Hepatocyte (in vitro differentiated cells): ENCODE measurements around the gene GPHN. TPM values are rescaled to one million over a fixed set of nuclear protein-coding genes. Genes with fewer than 3 reads are reported as not detected.

Experiments
- DNase-seq: peaks from one replicate; pipeline ENCODE4 v3.0.0-alpha.2; 2016; ENCODE audit warnings: low spot score
- H2AFZ ChIP-seq: fragments of 200-600 bp; sonication (generic); 2 replicates; pipeline ENCODE4 v1.6.0; 2016; ENCODE audit warnings: antibody characterized with exemption, mild to moderate bottlenecking
- H3K27ac ChIP-seq: fragments of 200-600 bp; sonication (generic); 2 replicates; pipeline ENCODE4 v1.5.1; 2016; ENCODE audit warnings: mild to moderate bottlenecking
- H3K27me3 ChIP-seq: fragments of 200-600 bp; sonication (generic); 2 replicates; pipeline ENCODE4 v1.6.1; 2016
- H3K36me3 ChIP-seq: fragments of 200-600 bp; sonication (generic); replicated peaks from 2 replicates; pipeline ENCODE4 v1.5.1; 2016; ENCODE audit warnings: low read depth; ENCODE audit not compliant: insufficient read depth
- H3K4me1 ChIP-seq: fragments of 200-600 bp; sonication (generic); 2 replicates; pipeline ENCODE4 v1.5.1; 2016; ENCODE audit warnings: mild to moderate bottlenecking, moderate library complexity; ENCODE audit not compliant: insufficient read depth
- H3K4me2 ChIP-seq: fragments of 200-600 bp; sonication (generic); 2 replicates; pipeline ENCODE4 v1.6.0; 2016
- H3K4me3 ChIP-seq: fragments of 200-600 bp; sonication (generic); 2 replicates; pipeline ENCODE4 v1.5.1; 2016; ENCODE audit warnings: mild to moderate bottlenecking
- H3K79me2 ChIP-seq: fragments of 200-600 bp; sonication (generic); 2 replicates; pipeline ENCODE4 v1.6.0; 2017; ENCODE audit warnings: mild to moderate bottlenecking
- H3K9me2 ChIP-seq: fragments of 200-600 bp; sonication (generic); replicated peaks from 2 replicates; pipeline ENCODE4 v1.6.0; 2017; ENCODE audit warnings: mild to moderate bottlenecking; ENCODE audit not compliant: insufficient read depth
- H3K9me3 ChIP-seq: fragments of 200-600 bp; sonication (generic); 2 replicates; pipeline ENCODE4 v1.5.1; 2016; ENCODE audit warnings: low read depth, mild to moderate bottlenecking
- H4K20me1 ChIP-seq: fragments of 200-600 bp; sonication (generic); 2 replicates; pipeline ENCODE4 v1.6.0; 2016; ENCODE audit warnings: mild to moderate bottlenecking; ENCODE audit not compliant: insufficient read depth, poor library complexity, severe bottlenecking
- EZH2 ChIP-seq: fragments of 200-600 bp; sonication (generic); IDR thresholded peaks from 2 replicates; pipeline ENCODE4 v1.6.1; 2016; ENCODE audit warnings: antibody characterized with exemption, mild to moderate bottlenecking, borderline replicate concordance
- EZH2phosphoT487 ChIP-seq: fragments of 200-600 bp; sonication (generic); IDR thresholded peaks from one replicate; pipeline ENCODE4 v1.6.1; 2018; ENCODE audit warnings: antibody characterized with exemption, mild to moderate bottlenecking, low read depth, moderate library complexity; ENCODE audit not compliant: unreplicated experiment, severe bottlenecking
- WGBS: methylation state at CpG from one replicate; pipeline ENCODE4 v1.1.6; 2016; ENCODE audit warnings: low lambda C conversion rate; ENCODE audit errors: missing lambda C conversion rate; 5-methylcytosine and 5-hydroxymethylcytosine counted together
- polyA plus RNA-seq: library from polyadenylated mRNA; unstranded; fragments of >200 nt; fragmentation: Nextera tagmentation; extraction: Ambion mirVana; gene quantifications from 2 replicates; pipeline ENCODE4 v1.2.1, GENCODE V29; 2016
- total RNA-seq: library from RNA; depleted of rRNA; stranded (reverse); fragments of >200 nt; gene quantifications from 2 replicates; pipeline ENCODE4 v1.2.3, GENCODE V29; 2014
- TF ChIP-seq, protein P1 (sequence below): fragments of 200-600 bp; sonication (generic); IDR thresholded peaks from 2 replicates; pipeline ENCODE4 v1.5.1; 2016; ENCODE audit warnings: antibody characterized with exemption, mild to moderate bottlenecking; ENCODE audit not compliant: poor library complexity

Gene GPHN
- total and polyA plus RNA-seq, 2 experiments from 2014 or later: 9.3 to 10.7 TPM

DNA sequence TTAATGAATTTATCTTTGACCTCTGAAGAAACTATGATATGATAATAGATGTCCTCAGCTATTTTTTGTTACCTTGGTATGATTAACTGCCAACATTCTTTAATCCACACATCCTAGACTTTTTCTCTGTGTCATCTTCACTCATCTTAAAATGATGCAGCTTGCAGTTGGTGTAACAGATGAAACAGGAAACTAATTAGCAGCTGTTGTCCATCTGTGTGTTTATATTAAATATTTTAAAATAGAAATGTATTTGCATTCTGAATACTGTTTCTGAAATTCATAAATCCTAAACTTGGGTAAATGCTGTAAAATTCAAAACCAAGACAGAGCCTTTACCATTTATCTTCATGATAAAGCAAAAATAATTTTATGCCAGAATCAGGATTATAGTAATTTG is 625.2 kb downstream of the GPHN start:
- no peak for TF ChIP-seq EZH2phosphoT487
- no peak for TF ChIP-seq EZH2
- TF ChIP-seq, protein P1, sequence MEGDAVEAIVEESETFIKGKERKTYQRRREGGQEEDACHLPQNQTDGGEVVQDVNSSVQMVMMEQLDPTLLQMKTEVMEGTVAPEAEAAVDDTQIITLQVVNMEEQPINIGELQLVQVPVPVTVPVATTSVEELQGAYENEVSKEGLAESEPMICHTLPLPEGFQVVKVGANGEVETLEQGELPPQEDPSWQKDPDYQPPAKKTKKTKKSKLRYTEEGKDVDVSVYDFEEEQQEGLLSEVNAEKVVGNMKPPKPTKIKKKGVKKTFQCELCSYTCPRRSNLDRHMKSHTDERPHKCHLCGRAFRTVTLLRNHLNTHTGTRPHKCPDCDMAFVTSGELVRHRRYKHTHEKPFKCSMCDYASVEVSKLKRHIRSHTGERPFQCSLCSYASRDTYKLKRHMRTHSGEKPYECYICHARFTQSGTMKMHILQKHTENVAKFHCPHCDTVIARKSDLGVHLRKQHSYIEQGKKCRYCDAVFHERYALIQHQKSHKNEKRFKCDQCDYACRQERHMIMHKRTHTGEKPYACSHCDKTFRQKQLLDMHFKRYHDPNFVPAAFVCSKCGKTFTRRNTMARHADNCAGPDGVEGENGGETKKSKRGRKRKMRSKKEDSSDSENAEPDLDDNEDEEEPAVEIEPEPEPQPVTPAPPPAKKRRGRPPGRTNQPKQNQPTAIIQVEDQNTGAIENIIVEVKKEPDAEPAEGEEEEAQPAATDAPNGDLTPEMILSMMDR: no peak
- Histone ChIP-seq H3K4me1 (no peaks in the 10 kb centered on the region), H3K9me3 (no peaks in the 10 kb centered on the region), H3K27ac (no peak overlapping the region), H3K4me2 (no peak overlapping the region), H4K20me1 (no peaks in the 10 kb centered on the region), H3K9me2 (no peaks in the 10 kb centered on the region), H3K4me3 (no peak overlapping the region), H3K79me2 (no peaks in the 10 kb centered on the region), H3K36me3 (no peaks in the 10 kb centered on the region), H3K27me3 (no peaks in the 10 kb centered on the region), H2AFZ (no peak overlapping the region)
- no peak for DNase-seq

- Histone ChIP-seq H3K27me3 (no peaks in the 10 kb centered on the region), H2AFZ (no peak overlapping the region), H3K79me2 (no peaks in the 10 kb centered on the region), H3K27ac (no peak overlapping the region), H3K9me2 (no peaks in the 10 kb centered on the region), H3K9me3 (no peaks in the 10 kb centered on the region), H3K4me1 (no peaks in the 10 kb centered on the region), H3K4me3 (no peak overlapping the region), H3K36me3 (no peaks in the 10 kb centered on the region), H3K4me2 (no peak overlapping the region), H4K20me1 (no peaks in the 10 kb centered on the region)
- TF ChIP-seq EZH2phosphoT487: no peak
- TF ChIP-seq, protein P1: no peak
- TF ChIP-seq EZH2: no peak
- WGBS: 86% methylated on average over 3 of the region's 3 CpGs
- no peak for DNase-seq
Measured at GRCh38 chr14:67133595-67134441, 625.9 kb downstream of the GPHN start.

GRCh38 chr14:67137744-67138371 is 629.9 kb downstream of the GPHN start:
- H2AFZ ChIP-seq: no peak overlapping the region
- H3K27ac ChIP-seq: no peak overlapping the region
- H3K4me3 ChIP-seq: no peak overlapping the region
- H3K4me2 ChIP-seq: no peak overlapping the region
- no peaks in the 10 kb centered on the region for H3K36me3 ChIP-seq
- H3K9me3 ChIP-seq: no peaks in the 10 kb centered on the region
- no peaks in the 10 kb centered on the region for H3K79me2 ChIP-seq
- TF ChIP-seq, protein P1: peak; percentile 36
- TF ChIP-seq EZH2 (no peak), EZH2phosphoT487 (no peak)
- no peaks in the 10 kb centered on the region for H3K27me3 ChIP-seq
- no peaks in the 10 kb centered on the region for H3K4me1 ChIP-seq
- H4K20me1 ChIP-seq: no peaks in the 10 kb centered on the region
- no peak for DNase-seq
- no peaks in the 10 kb centered on the region for H3K9me2 ChIP-seq
